ENCODE results near the gene TMEM236.

Gene TMEM236

DNA sequence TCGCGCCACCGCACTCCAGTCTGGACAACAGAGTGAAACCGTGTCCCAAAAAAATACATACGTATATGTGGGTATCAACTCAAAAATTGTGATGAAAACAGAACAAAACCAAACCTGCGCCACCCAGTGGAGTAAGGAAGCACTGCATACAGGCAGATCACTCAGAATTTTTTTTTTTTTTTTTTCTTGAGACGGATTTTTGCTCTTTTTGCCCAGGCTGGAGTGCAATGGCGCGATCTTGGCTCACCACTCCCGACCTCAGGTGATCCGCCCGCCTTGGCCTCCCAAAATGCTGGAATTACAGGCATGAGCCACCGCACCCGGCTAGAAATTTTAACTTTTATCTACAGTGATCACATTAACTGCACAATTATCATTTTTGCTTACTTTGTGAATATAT lies 9.1 kb upstream of the TMEM236 start:
- DNase-seq (ENCODE audit: low read depth) = peak; percentile 62

DNA sequence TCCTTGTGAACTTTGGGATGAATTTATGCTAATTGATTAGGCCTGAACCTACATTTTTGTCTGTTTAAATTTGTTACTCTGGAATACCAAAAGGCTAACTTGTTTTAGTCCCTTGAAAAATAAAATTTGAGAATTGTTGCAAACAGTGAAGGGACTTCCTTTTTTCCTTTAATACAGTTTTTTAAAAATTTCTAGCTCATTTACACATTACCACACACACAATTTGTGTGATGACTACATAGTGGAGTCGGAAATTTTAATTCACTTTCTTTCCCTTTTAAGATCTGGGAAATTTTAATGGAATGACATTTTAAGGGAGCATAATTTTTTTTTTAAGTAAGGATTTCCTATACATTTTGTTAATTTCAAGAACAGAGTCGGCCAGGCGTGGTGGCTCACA lies 8.6 kb upstream of the TMEM236 start:
- DNase-seq (ENCODE audit: low read depth) = no peak

DNA sequence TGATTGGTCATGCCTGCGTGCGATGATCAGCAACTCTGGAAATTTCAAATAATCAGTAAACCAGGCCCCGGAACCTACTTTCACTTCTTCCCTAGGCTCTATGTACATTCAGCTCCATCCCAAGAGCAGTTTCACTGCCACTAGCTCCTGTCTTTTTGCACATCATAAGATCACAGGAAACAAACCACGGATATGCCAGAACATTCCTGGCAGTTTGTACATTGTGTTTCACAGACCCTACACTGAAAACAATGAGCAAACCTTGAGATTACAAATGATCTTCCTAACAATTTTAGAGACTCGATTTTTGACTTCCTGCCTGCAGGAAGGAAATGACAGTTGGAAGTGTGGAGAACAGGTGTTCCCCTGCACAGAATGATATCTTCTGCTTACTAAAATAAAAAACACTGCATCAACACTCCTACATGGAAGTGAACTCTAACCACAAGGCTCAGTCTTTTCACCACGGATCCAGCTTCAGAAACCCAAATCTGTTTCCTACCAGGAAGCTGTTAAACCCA lies 7.6 kb upstream of the TMEM236 start:
- DNase-seq (ENCODE audit: low read depth) = no peak

DNA sequence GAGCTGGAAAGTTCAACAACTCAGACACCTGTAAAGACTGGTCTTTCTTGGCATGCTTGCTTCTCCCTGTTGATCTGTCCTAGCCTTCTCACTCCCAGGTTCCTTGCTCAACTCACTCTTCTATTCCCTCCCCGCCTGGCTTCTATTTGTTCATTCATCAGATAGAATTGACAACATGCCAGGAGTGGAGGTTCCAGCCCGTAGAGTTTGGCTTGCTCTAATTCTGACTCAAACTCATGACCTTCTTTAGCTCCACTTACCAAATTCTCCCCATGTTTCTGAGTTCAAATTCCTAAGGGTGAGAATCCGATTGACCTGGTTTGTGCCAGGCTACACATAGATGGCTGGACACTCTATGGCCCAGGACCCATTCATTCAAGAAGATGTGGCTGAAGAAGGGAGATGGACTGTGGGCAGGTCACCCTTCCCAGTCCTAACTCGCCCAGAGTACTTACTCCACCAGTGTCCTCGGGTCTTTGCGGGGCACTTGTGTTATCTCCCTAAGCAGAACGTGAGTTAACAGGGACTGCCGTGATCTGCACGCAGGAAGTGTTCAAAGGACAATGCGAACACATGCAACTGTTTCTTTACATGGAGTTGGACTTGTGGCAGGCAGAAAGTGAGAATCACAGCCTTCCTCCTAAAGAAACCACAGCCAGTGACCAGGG lies 4.0 kb upstream of the TMEM236 start:
- no peak for DNase-seq (ENCODE audit: low read depth)

DNA sequence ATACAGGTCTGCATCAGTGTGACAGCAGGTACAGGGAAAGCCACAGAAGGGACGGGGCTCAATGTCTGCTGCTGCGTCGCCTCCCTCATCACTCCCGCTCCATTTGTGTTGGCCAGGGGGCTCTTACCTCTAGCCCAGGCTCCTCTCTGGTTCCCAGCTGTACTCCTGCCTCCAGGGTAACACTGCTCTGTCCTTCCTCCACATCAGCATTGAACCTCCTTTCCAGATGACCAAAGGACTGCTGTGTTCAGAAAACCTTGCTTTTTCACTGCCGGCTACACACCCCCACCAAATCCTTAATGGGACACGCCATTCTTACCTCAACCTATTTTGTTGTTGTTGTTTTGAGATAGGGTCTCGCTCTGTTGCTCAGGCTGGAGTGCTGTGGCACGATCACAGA lies 2.1 kb upstream of the TMEM236 start:
- DNase-seq (ENCODE audit: low read depth) = no peak

DNA sequence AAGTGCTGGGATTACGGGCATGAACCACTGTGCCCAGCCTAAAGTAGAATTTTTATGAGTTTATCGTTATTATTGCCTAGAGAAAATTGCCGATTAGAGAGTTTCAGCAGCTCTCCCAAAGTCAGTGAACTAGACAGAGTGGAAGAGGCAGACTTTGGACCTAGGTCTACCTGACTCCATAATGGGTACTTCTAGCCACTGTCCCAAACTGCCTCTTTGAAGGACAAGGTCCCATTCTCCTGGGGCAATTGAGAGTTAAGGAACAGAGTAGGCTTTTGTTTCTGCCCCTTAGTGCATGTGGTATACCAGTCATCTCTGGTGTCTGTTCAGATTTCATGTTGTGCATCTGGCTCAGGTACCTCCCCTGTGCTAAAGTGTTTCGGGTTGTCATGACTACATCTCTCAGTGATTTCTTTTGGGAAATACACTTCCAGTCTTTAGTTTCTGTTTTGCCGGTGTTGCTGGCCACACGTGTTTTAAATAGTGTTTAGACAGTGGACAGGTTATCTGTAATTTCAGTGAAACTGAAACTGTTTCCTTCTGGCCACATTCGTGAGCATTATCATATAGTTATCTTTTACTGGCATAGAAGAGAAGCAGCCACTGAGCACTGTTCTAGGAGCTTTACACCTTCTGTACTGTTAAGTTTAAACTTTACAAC lies 4.7 kb downstream of the TMEM236 start:
- DNase-seq (ENCODE audit: low read depth) = no peak

DNA sequence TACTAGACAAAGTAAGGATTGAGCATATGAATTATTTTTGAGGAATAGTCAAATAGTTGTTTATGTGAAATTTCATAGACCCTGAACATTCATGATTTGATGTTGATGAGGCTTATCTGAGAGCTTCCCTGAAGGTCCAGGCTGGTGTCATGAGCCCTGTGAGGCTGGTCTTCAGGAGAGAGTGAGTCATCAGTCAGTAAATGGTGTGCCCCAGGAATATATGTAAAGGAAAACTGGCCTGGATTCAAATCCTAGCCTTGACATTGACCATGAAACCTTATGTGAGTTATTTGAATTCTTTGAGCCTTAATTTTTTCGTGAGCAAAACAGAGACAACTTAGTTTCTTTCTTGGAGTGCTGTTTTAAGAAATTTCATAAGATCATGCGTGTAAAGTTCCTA lies 6.2 kb downstream of the TMEM236 start:
- no peak for DNase-seq (ENCODE audit: low read depth)

DNA sequence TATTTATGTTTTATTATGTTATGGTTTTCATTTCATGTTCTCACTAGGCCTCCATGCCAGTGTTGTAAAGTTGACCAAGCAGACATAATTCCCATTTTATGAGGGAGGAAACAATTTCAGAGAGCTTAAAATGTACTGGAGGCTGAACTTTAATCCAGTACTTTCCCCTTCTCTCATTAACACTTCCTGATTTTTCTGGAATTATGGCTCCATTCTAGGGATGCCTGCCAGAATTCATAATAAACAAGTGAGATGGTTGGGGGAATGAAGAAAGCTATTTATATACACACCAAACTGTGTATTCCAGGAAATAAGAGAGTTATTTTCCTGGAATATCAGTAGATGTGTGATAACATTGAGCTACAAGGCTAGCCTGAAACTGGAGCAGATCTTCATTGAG lies 6.9 kb downstream of the TMEM236 start:
- DNase-seq (ENCODE audit: low read depth) = no peak

DNA sequence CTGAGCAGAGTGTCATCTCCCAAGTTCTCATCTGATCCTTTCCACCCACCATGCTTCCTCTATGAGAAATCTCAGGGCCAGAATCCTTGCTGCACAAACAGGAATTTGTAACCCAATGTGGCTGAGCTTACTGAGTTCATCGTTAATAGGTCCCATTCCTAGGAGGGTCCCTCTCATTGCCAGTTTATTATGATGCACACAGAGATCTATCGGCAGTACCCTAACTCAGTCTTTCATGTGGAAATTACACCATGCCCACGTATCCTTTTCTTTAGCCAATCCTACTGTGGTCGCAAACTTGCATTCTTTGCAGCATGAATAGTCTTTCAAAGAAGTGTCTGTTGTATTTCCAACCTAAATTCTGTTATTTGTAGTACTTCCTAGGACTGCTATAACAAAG lies 12.1 kb downstream of the TMEM236 start:
- DNase-seq (ENCODE audit: low read depth) = no peak

DNA sequence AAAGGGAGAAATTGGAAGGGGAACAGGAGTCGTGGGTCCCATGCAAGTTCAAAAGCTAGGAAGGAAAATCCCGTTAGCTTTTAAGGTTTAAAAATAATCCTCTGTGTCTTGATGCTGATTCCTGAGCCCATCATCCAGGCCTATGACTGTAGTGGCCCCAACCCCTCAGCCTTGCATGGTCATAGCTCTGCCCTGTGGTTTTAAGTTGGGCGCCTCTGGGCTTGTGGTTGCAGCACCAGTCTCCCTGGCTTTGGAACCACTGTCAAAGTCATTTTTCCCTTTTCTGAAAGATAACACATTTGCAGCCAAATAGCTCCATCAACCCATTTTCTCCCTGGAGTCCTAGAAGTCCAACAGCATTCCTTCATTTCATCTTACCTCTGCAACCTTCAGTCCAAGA lies 13.6 kb downstream of the TMEM236 start:
- DNase-seq (ENCODE audit: low read depth) = no peak

DNA sequence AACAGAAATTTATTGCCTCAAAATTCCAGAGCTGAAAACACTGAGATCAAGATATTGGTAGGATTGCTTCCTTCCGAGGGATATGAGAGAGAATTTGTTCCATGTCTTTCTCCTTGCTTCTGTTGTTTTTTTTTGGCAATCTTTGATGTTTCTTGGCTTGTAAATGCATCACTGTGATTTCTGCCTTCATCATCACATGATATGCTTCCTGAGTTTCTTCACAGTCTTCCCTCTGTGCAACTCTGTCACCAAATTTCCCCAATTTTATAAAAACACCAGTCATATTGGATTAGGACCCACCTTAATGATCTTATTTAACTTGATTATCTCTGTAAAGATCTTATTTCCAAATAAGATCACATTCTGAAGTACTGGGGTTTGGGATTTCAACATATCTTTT lies 14.7 kb downstream of the TMEM236 start:
- DNase-seq (ENCODE audit: low read depth) = no peak

DNA sequence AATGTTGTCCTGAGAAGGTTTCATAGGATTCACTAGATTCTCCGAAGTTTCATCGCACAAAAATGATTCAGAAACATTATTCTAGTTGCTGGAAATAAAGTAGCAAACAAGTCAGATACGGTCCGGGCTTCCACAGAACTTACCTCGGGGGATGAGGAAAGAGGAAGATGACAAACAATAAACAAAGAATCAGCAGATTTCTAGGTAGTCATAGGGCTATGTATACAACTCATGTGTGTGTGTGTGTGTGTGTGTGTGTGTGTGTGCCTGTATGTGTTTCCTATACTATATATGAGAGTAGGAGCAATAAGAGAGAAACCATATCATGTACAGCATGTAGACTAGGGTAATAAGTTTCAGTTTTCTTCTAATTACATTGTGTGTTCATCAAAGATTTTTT lies 16.5 kb downstream of the TMEM236 start:
- no peak for DNase-seq (ENCODE audit: low read depth)

DNA sequence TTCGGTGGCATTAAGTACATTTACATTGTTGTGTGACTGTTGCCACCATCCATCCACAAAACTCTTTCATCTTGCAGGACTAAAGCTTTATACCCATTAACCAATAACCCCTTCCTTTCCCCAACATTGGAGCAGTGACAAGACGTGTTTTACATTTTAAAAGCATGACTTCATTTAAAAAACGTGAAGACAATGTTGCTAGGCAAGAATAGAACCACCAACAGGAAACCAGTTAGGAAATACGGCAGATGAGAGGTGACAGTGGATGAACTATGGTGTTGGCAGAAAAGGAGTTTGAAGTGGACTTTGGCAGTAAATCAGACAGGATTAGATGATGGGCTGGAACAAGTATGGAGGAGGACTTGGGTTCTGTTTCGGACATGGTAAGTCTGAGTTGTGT lies 17.0 kb downstream of the TMEM236 start:
- no peak for DNase-seq (ENCODE audit: low read depth)

DNA sequence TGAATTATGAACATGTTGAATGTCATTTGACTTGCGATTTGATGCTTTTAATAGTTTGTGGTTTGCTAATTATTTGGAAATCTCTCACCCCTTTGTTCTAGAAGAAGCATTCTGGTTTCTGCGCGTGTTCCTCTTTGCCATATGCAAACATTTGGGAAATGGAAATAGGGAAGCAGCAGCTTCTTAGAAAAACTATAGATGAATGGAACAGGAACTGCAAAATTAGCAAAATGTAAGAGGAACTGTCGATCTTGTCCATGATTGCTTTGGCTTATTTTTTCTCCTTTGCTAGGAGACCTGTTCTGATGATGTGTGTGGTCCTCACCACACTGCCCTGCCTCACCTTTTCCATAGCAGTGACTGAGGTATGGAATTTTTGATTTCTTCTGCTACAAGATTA lies 19.0 kb downstream of the TMEM236 start:
- no peak for DNase-seq (ENCODE audit: low read depth)

DNA sequence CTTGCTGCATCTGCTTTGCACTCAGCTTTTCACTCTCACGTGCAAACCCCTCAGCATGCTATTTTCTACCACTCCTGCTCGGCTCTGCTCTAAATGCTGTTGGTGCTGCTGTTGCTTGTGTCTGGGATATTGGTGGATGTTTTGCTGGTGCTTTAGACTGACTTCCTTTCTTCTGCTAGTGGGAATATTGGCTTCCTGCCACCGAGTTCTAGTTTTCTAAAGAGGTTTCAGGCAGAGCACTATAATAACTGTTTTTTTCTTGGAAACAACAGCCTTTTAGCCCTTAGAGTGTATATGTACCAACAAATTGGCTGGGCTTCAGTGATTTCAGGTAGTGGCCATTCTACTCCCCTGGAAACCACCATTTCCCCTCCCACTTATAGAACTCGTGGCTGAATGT lies 27.8 kb downstream of the TMEM236 start:
- no peak for DNase-seq (ENCODE audit: low read depth)

DNA sequence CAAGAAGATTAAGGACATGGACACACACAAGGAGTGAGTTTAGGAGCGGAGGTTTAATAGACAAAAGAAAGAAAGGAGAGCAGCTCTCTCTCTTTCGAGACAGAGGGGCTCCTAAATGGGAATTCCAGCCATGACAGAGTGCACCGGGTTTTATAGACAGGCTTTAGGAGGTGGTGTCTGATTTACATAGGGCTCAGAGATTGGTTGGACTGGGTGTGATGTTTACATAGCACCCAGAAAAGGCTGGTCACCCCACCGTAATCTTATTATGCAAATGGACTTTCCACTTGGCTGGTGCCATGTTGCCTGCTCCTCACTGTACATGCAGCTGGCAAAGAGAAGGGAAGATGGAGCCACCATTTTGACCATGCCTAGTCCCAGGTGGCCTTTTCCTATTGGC lies 28.7 kb downstream of the TMEM236 start:
- no peak for DNase-seq (ENCODE audit: low read depth)

DNA sequence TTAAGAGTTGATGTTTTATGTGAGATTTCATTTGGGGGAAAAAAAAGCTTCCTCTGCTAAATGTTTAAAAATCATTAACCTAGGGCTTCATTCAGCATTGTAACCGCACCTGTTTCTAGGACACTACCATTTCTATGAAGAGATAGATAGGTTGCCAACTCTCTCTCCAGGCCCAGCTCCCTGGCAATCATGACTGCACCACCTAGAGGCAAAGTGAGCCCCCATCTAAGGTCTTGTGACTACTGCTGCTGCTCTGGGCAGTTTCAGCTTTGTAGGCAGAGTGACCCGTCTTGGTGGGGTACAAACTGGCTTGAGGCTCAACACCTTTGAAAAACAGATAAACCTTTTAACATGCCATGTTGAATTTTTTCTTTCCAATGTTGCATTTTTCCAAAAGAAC lies 29.9 kb downstream of the TMEM236 start:
- DNase-seq (ENCODE audit: low read depth) = no peak

DNA sequence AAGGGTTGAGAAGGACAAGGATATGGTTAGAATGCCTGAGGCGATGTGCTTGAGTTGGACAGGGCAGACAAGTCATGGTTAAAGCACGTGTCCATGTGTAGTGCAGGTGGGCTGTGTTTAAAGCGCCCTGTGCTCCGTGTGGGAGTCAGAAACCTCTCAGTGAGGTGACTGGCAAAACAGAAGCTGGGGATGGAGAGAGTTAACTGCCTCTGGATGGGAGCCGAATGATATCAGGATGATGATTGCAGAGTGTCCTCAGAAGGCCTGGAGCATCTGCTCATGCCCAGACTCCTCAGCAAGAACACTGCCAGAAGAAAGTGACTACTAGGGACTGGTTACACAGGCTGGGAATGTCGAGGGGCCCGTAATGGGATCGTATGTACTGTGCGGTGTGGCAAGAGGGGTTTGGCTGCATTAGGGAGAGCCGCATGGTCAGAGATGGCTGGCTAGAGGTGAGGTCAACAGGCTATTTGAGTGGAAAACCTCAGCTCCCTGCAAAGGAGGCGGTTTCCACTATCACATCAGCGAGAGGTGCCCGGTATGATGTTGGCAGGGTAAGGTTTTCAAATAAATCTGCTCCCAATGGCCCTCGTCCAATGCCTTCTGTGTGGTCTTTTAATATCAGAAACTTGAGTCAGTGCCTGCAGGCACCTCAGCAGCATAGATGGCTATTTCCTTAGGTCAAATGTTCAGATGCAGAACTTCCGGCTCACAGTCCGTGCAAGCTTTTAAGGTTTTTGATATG lies 31.1 kb downstream of the TMEM236 start:
- no peak for DNase-seq (ENCODE audit: low read depth)

DNA sequence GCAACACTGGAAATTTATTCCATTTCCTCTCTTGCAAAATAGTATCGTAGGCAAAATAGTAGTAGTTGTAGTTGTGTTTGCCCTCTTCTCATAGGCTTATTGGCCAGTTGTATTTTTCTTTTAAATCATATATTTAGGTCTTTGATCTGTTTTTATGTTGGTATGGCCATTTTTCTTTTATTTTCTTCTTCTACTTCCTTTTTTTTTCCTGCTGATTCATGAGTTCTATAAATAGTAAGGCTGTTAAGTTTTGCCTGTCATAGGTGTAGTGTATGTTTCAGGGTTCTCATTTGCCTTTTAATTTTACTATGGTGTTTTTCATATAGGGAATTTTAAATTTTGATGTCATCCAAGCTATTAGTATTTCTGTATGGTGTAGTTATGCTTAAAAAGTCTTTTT lies 31.8 kb downstream of the TMEM236 start:
- DNase-seq (ENCODE audit: low read depth) = no peak

DNA sequence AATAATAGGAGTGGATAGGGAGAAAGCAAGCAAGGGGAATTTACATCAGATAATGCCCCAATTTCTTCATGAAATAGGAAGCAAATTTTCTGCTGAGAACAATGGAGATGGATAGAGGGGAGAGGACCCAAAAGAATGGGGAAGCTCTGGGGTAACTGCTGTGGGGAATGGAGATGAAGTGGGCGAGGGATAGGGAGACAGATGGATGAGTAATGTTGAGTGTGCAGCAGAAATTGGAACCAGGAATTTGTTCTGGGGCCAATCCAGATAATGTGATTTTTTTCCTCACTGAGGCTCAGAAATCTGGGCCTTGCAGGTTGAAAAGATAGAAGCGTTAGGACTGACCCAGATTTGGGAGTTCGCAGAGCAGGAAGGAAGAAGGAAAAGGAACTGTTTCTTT lies 32.7 kb downstream of the TMEM236 start:
- DNase-seq (ENCODE audit: low read depth) = no peak

DNA sequence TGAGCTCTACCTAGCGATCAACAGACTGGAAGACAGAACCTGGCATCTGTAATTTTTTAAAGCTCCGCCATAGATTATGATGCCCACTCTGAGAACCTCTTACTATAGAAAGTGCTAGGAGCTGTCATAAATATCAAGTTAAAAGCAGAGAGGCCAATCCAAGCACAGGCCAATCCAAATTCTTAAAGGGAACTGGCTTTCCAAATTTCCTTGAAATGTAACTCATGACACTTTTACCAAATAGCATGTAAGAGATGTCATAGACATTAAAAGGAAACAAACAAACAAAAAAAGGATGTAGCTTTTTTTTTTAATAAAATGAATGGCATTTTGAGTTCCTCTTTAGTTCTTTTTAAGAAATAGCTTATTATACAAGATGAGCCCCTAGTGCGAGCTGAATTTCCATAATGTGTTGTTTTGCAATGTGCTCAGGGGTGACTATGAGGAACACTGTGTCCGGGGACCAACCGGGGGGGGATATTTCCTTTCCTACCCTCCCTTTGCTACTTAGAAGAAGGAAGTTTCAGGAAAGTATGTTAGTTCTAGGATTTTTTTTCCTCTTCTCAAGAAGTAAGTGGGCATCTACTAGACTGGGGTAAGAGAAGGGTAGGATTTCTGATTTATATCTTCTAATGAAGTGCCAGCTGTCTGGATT lies 33.4 kb downstream of the TMEM236 start:
- DNase-seq (ENCODE audit: low read depth) = no peak

DNA sequence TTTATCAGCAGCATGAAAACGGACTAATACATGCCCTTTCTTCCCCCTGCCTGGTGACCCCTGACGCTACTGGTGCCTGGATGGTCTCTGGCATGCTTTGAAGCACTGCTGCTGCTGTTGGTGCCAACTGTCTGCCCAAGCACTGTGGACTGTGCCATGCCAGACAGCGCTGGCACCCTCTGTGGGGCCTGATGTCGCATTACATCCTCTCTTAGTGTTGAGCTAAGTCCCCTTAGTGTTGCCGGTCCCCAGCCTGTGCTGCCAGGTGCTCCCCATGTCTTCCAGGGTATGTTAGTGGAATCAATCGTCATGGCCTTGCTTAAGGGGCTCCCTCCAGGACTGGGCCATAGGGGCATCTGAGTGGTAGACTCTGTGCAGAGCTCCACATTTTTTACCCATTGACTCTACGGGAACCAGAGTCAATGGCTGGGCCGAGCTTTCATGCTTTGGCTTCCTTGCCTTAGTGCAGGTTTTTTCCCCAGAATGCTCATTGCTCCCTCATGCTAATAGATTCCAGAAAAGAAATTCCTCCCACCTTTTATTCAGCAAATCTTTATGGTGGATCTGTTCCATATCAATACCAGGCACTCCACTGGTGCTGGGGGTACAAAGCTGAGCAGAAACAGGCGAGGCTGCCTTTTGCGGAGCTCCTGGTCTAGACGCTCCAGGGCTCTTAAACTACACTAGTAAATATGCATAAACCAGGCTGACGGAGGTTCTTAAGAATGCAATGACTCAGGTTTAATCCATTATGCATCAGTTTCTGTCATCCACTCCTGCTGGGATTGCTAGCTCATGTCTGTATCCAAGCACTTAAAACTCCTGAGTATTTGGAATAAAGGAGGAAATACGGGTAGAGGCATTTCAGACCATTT lies 35.3 kb downstream of the TMEM236 start:
- DNase-seq (ENCODE audit: low read depth) = no peak

All from stimulated activated CD8-positive, alpha-beta memory T cell treated with anti-CD3 and anti-CD28 coated beads, Interleukin-15, amount 100 ng/mL, for 1 hour (primary cell).